ENCODE data around the gene IFNL4.

- TF ChIP-seq CTCF (conservative IDR thresholded peaks at IDR 0.05 in 1 of 2, IDR thresholded peaks at IDR 0.05 in 1 of 2; ENCODE audit: low read depth in 1 of 2, low read length in 2 of 2) (no peak), EZH2 (IDR thresholded peaks at IDR 0.05; ENCODE audit: low read length, missing control alignments) (no peak)
These were observed 1.5 kb downstream of the IFNL4 start for GRCh38 chr19:39246951-39247669.

All from fibroblast of lung (primary cell).